ENCODE results near the gene BACE2.
"Not testable (repeated sequence)": the region's sequence is repeated elsewhere in the genome, so short reads cannot be mapped to it uniquely, and the experiment has no call there.

Gene BACE2

DNA sequence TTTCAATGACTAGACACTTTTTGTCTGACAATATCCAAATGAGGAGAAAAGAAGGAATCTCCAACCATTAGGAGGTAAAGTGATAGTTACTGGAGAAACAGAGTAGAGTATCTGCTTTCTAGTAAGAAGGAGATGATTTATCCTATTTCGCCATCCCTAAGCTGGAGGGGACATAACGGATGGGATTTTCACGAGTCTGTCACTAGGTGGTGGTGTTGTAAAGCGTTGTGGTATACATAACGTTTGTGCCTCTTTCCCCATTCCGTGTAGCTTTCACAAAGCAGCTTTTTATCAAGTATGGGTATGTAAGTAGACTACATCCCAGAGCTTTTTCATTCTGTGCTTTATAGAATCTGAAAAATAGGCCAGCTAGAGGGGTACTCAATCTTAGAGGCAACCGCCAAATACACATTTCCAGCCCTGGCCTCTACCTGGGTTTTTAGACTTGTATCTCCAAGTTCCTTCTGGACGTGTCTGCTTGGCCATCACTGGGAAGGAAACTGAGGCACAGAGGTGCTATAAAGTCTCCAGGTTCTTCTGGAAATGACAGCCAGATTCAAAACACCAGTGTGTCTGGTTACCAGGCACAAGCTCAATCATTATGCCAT lies 115.4 kb downstream of the BACE2 start:
- peak; percentile 89 for DNase-seq

- no peak for DNase-seq
Measured at GRCh38 chr21:41289431-41289830, 121.5 kb downstream of the BACE2 start.

- no peak for DNase-seq
Measured at GRCh38 chr21:41290106-41290799, 122.3 kb downstream of the BACE2 start.

DNA sequence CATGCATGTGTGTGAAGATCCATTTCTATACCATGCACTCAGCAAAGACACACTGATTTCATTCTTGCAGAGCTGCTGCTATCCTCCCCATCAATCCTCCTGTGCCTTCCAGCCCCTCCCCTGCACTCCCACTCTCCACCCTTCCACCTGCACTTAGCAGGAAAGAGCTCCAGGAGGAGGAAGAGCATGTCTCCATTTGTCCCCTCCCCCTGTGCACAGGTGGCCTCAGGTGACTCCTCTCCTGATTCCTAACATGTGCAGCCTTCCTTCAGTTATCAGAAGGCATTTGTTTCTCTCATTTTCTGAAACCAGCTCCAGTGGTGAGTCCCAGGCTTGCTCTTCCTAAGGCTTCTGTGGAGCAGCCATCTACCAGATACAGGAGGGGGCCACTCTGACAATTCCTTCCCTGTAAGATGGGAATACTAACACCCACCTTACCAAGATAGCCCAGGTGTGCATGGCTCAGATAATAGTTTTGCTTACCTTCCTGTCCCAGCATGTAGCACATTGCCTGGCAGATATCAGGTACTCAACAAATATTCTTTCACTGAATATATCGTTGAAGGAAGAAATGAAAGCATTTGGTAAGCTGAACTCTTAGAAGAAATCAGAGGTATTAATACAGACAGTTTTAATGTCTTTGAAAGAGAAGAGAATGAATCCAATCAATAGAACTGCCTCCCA lies 126.7 kb downstream of the BACE2 start:
- DNase-seq: peak; percentile 69

DNA sequence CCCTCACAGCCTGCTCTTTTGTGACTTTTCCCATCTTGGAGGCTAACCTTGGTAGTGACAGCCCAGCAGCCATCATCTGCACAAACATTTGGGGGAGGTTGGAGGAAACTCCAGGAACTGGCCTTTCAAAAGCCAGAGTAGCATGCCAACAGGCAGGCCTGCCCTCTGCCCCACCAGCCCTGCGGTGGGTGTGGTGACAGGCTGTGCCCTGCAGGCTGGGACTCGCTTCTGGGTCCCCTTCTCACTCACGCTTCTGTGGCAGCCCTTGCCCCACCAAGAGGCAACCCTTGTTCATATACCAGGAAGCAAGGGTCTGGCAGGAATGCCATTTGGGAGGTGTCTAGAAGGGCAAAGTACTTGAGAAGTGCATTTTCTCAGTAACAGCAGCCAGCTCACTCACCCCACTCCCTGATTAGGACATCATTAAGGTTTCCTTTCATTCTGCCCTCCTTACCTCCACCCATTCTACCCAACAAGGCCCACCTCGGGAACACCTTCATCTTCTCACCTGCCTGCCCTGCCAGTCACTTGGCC lies 127.8 kb downstream of the BACE2 start:
- no peak for DNase-seq

DNA sequence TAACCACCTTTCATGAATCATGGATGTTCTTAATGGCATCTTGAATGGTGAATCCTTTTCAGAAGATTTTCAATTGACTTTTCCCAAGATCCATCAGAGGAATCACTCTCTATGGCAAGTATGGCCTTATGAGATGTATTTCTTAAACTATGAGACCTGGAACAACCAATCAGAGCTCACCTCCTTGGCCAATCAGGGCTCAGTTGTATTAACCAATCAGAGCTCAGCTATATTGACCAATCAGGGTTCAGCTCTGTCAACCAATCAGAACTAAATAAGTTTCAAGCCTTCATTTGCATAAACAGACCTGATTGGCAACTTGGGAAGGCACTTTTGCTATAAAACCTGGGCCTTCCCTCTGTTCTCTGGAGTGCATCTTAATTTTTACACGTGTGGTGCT lies 135.0 kb downstream of the BACE2 start:
- no peak for DNase-seq

GRCh38 chr21:41304068-41304720 lies 136.2 kb downstream of the BACE2 start:
- no peak for DNase-seq

DNA sequence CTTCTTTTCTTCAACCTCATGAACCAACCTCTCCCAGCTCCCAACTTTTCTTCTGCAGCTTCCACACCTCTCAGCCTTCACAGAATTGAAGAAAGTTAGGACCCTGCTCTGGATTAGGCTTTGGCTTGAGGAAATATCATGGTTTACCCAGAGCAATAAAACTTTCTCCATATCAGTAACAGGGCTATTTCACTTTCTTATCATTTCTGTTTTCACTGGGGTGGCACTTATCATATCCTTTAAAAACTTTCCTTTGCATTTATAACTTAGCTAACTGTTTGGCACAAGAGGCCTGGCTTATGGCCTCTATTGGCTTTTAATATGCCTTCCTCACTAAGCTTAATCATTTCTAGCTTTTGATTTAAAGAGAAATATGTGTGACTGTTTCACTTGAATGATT lies 139.3 kb downstream of the BACE2 start:
- no peak for DNase-seq

DNA sequence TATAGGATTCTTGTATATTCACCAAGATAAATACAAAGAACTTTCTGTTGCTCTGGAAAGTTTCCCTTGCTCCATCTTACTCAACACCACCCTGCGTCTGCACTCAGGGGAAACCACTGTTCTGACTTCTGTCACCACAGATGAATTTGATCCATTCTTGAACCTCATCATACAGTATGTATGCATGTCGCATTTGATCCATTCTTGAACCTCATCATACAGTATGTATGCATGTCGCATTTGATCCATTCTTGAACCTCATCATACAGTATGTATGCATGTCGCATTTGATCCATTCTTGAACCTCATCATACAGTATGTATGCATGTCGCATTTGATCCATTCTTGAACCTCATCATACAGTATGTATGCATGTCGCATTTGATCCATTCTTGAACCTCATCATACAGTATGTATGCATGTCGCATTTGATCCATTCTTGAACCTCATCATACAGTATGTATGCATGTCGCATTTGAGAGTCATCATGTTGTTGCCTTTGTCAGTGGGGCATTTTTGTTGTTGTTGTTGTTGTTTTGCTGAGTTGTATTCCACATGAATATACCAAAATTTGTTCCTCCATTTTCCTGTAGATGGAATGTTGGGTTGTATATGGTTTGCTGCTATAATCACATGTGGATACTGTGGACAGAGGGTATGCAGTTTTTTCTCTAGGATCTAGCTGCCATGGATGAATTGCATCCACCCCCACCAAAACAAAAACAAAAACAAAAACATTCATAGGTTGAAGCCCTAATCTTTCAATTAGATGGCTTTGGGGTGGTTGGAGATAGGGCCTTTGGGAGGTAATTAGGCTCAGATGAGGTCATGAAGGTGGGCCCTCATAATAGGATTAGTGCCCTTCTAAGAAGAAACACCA lies 145.6 kb downstream of the BACE2 start:
- not testable (repeated sequence) for DNase-seq

DNA sequence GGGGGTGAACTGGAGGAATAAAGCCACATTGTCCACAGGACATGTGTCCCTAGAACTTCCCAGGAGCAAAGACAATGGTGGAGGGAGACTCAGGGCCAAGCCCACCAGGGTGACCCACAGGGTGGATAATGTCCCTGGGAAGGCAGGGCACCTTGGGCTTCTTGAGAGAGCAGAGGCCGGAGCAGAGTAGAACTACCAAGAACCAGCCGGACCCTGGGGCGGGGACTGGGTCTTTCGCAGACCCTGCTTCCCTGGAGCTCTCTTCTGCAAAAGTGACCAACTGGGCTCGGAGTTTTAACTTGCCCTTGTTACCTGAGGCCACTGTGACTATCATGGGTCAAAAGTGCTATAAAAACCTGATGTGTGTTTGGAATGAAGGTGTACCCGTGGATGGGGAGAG lies 147.8 kb downstream of the BACE2 start:
- DNase-seq: no peak

- DNase-seq: peak; percentile 71
Measured at GRCh38 chr21:41316200-41317062, 148.5 kb downstream of the BACE2 start, which contains the start of gene FAM3B. Gene FAM3B, plus strand, starts transcription at chr21:41316801. Its CDS starts 79 bp downstream, at chr21:41316880.

DNA sequence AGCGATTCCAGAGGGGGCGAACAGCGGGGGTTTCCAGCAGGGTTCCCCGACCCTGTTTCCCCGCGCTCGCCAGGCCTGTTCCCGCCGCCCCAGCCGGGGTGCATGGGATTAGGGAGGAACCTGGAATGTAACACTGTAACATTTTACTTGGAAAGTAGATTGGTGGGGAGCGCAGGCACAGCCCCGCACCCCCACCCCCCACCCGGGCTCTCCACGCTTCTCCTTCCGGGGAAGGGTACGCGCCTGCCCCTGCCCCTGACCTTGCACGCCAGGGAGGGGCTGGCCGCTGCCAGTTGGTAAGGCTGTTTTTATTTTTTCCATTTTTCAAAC lies 149.1 kb downstream of the BACE2 start:
- DNase-seq: peak; percentile 58

DNA sequence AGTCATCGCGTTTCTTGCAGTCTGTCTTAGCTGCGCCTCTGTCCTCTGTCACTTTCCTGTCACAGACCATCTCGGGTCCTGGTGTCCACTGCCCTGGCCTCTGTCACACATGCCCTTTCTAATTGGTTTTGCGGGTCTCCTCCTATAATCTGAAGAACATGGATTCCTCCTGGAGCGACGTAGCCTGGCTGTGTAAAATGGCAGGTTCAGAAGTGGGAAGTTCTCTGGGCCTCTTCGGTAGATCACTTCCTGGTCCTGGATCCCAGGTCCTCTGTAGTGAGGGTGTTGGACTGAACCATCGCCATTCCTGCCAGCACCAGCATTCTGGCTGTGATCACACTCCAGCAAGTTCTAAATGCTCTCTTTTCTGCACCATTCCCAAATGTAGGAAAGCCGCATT lies 149.5 kb downstream of the BACE2 start:
- DNase-seq: peak; percentile 58

- DNase-seq: peak; percentile 78
Measured at GRCh38 chr21:41318218-41318617, 150.3 kb downstream of the BACE2 start.

DNA sequence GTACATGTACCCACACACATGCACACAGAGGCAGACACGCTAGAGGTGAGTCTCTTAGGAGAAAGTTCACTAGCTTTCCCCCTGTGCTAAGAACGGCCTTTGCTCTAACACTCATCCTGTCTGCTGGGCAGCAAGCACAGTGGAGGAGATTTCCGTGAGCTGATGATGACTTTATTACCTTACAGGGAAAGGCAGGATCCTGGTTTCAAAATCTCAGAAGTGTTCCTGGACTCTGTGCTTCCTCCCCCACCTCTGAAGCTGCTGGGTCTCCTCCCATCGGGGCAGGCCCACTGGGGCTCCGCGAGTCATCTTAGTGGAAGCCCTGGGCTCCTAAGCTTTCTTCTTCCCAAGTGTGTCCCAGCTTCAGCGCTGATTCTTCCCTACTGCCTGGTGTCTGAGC lies 151.3 kb downstream of the BACE2 start:
- DNase-seq: no peak

DNA sequence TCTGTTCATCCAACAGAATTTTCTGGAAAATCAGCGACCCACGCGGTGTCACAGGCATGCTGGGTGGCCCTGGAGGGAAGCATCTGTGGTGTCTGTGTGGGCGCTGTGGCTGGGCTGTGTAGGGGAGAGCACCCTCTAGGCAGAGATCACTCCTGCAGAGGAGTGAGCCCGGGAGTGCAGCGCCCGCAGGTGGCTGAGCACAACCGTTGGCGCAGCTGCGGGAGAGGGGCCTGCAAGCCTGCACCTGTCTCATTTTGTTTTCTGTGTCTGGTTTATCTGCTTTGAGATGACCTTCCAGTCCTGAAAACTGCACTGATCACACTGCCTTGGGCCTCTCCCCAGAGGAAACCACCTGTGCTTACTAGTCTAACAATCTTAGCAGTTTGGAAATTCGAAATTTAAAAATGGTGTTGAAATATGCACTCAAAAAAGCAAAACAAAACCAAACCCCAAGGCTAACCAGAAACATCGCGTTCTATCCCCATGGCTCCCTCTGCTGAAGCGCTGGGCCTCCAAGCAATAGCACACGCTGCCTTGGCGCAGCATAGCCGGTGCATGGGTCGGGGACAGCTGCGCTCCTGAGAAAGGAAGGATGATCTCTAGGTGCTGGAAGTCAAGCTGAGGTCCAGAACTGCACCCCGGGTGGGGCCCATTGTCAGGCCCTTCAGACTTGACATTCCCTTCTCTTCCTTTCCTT lies 153.4 kb downstream of the BACE2 start:
- peak; percentile 82 for DNase-seq

DNA sequence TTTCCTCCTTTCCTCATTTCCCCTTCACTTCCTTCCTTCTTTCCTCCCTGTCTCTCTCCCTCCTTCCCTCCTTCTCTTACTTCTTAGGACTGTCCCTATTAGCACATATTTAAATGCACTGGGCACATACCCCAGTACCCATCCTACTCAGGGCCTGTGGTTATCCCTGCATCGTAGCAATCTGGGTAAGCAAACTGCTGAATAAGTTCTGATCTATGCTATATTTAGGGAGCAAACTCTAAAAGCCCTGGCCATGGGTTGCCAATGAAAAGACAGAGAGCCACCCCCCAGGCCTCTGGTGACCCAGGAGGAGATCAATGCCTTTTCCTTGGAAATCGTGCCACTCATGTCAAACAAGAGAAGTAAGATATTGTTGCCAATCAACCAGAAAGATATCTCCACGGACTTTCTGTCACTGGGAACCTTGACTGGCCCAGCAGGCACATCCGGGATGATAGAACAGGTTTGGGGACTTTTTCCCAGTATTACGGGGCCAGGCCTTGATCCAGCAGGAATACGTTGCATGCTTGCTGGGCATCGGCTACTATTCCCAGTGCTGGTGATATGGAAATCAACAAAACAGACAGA lies 154.0 kb downstream of the BACE2 start:
- peak; percentile 80 for DNase-seq

GRCh38 chr21:41322496-41323382 lies 154.8 kb downstream of the BACE2 start:
- peak; percentile 86 for DNase-seq
